ENCODE results near the gene STX11.

- TF ChIP-seq, protein P1, sequence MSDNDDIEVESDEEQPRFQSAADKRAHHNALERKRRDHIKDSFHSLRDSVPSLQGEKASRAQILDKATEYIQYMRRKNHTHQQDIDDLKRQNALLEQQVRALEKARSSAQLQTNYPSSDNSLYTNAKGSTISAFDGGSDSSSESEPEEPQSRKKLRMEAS (IDR thresholded peaks at IDR 0.05), result no peak
- TF ChIP-seq, protein P2, sequence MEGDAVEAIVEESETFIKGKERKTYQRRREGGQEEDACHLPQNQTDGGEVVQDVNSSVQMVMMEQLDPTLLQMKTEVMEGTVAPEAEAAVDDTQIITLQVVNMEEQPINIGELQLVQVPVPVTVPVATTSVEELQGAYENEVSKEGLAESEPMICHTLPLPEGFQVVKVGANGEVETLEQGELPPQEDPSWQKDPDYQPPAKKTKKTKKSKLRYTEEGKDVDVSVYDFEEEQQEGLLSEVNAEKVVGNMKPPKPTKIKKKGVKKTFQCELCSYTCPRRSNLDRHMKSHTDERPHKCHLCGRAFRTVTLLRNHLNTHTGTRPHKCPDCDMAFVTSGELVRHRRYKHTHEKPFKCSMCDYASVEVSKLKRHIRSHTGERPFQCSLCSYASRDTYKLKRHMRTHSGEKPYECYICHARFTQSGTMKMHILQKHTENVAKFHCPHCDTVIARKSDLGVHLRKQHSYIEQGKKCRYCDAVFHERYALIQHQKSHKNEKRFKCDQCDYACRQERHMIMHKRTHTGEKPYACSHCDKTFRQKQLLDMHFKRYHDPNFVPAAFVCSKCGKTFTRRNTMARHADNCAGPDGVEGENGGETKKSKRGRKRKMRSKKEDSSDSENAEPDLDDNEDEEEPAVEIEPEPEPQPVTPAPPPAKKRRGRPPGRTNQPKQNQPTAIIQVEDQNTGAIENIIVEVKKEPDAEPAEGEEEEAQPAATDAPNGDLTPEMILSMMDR (IDR thresholded peaks at IDR 0.05 in 2 of 3, conservative IDR thresholded peaks at IDR 0.05 in 1 of 3; ENCODE audit: borderline replicate concordance in 1 of 3, insufficient read depth in 1 of 3, low read depth in 2 of 3, low read length in 2 of 3), result no peak
- TF ChIP-seq ATF3 (IDR thresholded peaks at IDR 0.05) (no peak), POLR2AphosphoS5 (IDR thresholded peaks at IDR 0.05; ENCODE audit: low read depth, low read length) (no peak)
Measured at GRCh38 chr6:144122861-144123260, 27.5 kb upstream of the STX11 start.
